Measurements from ENCODE around the gene RPL29.

The RPL29 gene

GRCh38 chr3:52032702-52033408 lies 37.2 kb upstream of the RPL29 start:
- no peak for DNase-seq (ENCODE audit: low read depth)
- TF ChIP-seq CTCF (conservative IDR thresholded peaks at IDR 0.05; ENCODE audit: low read length), result no peak
- H3K4me3 ChIP-seq (ENCODE audit: low read length), result no peak overlapping the region

GRCh38 chr3:52031896-52032295 lies 36.2 kb upstream of the RPL29 start:
- no peak overlapping the region for H3K4me3 ChIP-seq (ENCODE audit: low read length)
- DNase-seq (ENCODE audit: low read depth), result no peak
- no peak for TF ChIP-seq CTCF (conservative IDR thresholded peaks at IDR 0.05; ENCODE audit: low read length)

- no peak for DNase-seq (ENCODE audit: low read depth)
- no peak for TF ChIP-seq CTCF (conservative IDR thresholded peaks at IDR 0.05; ENCODE audit: low read length)
- no peak overlapping the region for H3K4me3 ChIP-seq (ENCODE audit: low read length)
Measured at GRCh38 chr3:52030714-52031310, 35.1 kb upstream of the RPL29 start.

- no peak overlapping the region for H3K4me3 ChIP-seq (ENCODE audit: low read length)
- no peak for DNase-seq (ENCODE audit: low read depth)
- TF ChIP-seq CTCF (conservative IDR thresholded peaks at IDR 0.05; ENCODE audit: low read length), result no peak
Measured at GRCh38 chr3:52029535-52029934, 33.8 kb upstream of the RPL29 start.

GRCh38 chr3:52029053-52029452 lies 33.4 kb upstream of the RPL29 start:
- no peak for TF ChIP-seq CTCF (conservative IDR thresholded peaks at IDR 0.05; ENCODE audit: low read length)
- no peak overlapping the region for H3K4me3 ChIP-seq (ENCODE audit: low read length)
- DNase-seq (ENCODE audit: low read depth), result no peak

- no peak for TF ChIP-seq CTCF (conservative IDR thresholded peaks at IDR 0.05; ENCODE audit: low read length)
- no peak for DNase-seq (ENCODE audit: low read depth)
- no peak overlapping the region for H3K4me3 ChIP-seq (ENCODE audit: low read length)
Measured at GRCh38 chr3:52028572-52028971, 32.9 kb upstream of the RPL29 start.

- no peak for DNase-seq (ENCODE audit: low read depth)
- no peak for TF ChIP-seq CTCF (conservative IDR thresholded peaks at IDR 0.05; ENCODE audit: low read length)
- no peak overlapping the region for H3K4me3 ChIP-seq (ENCODE audit: low read length)
Measured at GRCh38 chr3:52026041-52026440, 30.3 kb upstream of the RPL29 start.

Data from AG10803 (cell line).